HG03196 (cell line): ENCODE measurements around the gene RABGAP1L.
"Not testable (repeated sequence)": the region's sequence is repeated elsewhere in the genome, so short reads cannot be mapped to it uniquely, and the experiment has no call there.

ENCODE experiments used
- ATAC-seq: cut with Tn5 transposase; IDR thresholded peaks from one replicate; pipeline ENCODE4 v1.9.1; 2021; ENCODE audit not compliant: unreplicated experiment

RABGAP1L gene

DNA sequence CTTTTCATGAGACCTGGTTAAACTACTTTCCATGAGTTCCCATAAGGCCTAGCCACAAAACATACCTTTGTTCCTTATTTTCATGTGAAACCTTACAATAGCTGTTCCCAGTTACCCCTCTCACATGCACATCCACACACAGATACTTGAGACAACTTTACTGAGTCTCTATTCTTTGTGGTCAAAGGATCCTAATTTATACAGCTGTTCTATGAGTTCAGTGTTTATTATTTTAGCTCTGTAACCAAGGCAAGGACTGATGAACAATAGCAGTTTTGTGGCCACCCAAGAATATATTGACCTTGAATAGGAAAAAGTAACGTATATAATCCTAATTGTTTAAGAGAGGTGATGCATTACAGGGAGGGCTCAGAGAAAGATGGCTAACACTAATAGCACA, 679.9 kb downstream of the RABGAP1L start:
- no peak for ATAC-seq

DNA sequence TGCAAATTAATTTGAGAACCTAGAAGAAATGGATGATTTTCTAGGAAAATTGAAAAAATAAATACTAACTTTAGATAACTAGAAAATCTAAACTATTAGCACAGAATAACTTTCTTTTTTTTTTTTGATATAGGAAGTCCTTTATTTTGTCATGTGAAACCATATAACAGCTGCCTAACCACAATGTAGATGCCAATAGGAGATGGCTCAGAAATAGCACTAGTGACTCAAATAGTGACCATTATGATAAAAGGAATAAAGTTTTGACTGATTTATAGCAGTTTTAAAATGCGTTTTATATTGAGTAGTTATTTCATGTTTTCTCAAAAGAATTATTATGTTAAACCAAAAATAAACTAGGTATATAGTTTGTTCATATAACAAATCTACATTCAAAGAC, 682.4 kb downstream of the RABGAP1L start:
- ATAC-seq: no peak

GRCh38 chr1:174848593-174849560, 689.6 kb downstream of the RABGAP1L start:
- ATAC-seq: not testable (repeated sequence)

- ATAC-seq: no peak
These were observed 691.4 kb downstream of the RABGAP1L start for GRCh38 chr1:174850726-174851125.

- ATAC-seq: no peak
These were observed 699.0 kb downstream of the RABGAP1L start for GRCh38 chr1:174858301-174858700.

GRCh38 chr1:174870319-174870718, 711.0 kb downstream of the RABGAP1L start:
- no peak for ATAC-seq

GRCh38 chr1:174871886-174872285, 712.6 kb downstream of the RABGAP1L start:
- no peak for ATAC-seq

DNA sequence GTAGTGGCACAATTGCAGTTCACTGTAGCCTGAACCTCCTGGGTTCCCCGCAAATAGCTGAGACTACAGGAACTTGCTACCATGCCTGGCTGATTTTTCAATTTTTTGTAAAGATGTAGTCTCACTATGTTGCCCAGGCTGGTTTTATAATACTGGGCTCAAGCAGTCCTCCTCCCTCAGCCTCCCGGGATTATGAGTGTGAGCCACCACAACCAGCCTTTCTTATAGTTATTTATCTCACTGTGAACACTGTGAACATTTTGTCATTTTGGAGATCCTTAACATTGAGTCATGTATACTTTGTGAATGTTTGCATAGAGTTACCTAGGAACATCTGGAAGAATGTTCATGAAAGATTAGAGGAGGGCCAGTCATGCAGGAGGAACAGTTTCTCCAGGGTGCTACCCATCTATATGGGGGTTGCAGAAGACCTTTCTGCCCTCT, 713.3 kb downstream of the RABGAP1L start:
- ATAC-seq: no peak

DNA sequence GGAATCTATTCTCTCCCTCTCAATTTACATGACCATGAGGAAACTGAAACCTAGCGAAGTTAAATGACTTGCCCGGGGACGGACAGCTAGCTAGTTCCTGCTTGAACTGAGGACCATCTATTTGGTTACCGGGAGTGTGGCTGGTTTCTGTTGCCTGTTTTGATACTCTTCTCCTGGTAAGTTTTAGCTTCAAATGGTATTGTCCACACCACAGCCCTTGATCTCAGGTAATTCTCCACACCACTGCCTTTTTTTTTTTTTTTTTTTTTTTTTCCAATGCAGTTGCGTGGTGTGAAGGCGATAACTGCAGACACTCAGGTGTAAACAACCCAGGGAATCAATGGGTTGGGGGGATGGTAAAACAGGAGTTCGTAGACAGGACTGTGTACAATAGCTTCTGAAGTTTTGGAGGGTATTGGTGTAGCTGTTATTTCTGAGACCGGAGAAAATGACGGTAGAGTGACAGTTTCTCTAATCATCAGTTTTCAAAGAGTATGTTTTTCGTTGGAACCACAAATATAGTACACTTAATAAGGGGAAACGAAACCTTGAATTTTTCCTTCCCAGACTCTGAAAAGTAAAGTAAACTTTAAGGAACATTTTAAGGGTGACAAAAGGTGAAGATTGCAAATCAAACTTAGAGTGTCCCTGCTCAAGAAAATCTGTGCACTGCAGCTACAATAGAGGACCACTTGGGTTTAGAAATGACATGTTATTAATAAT, 715.2 kb downstream of the RABGAP1L start:
- ATAC-seq: peak; percentile 54

DNA sequence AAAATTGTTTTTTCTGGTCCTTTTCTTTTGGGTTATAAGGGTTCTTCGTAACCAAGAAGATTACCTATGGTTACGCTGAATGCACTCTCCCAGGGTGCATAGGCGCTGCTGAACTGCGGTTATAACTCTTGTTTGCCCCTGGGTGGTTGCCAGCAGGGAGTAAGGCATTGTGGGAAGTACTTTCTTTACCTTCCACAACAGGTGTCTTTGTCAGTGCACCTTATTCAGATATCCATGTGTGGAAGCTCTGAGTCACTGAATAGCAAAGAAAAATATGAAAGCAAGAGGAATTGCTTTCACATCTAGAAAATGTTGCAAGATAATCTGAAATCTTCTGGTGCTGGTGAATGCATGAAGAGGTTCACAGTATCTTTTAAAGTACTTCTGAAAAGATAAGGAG, 716.0 kb downstream of the RABGAP1L start:
- no peak for ATAC-seq

GRCh38 chr1:174877208-174877673, 717.9 kb downstream of the RABGAP1L start:
- no peak for ATAC-seq

- ATAC-seq: no peak
These were observed 720.9 kb downstream of the RABGAP1L start for GRCh38 chr1:174880171-174880570.

- ATAC-seq: no peak
These were observed 724.1 kb downstream of the RABGAP1L start for GRCh38 chr1:174883409-174883808.

GRCh38 chr1:174884038-174884437, 724.7 kb downstream of the RABGAP1L start:
- no peak for ATAC-seq

GRCh38 chr1:174884566-174884965, 725.2 kb downstream of the RABGAP1L start:
- no peak for ATAC-seq

DNA sequence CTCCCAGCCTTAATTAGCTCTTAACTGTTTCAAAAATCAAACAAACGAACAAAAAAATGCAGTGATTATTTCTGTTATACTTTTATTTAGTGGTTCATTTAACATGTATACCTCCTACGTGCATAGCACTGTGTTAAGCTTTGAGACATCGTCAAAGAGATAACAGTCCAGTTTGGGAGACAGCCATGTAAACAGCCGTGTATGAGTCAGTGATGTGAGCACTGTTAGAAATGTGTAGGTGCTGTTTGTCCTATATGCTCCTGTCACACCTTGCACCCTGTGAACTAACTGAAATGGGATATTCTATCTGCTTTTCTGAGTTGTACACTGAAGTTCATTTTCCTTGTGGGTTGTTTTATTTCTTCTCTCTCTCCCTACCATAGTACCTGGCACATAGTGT, 730.7 kb downstream of the RABGAP1L start:
- no peak for ATAC-seq

GRCh38 chr1:174892016-174892415, 732.7 kb downstream of the RABGAP1L start:
- no peak for ATAC-seq

DNA sequence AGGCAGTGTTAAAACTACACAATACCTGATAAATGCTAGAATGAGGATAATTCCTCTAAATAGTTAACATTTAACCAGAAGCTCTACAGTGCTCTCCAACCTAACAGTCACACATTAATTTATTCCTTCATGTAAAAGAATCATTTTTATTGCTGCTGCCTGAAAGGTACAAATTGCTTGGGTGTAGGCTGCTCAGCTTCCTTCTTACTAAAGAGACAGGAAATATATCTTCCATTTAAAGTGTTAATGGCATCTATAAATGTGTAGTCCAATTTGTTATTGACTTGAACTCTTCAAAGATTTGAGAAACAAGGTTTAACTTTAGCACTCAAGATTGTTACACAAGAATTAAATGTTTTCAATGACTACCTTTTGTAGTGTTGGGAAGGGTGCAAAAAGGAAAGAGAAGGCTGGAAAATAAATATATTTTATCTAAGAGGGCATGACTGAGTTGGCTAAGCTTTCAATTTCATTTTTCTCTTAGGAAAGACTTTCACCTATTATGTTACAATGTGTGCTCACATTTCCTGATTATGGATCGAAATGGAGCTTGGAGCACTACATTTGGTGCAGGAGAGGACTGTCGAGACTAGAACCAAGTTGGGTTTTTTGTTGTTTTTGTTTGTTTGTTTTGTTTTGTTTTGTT, 734.9 kb downstream of the RABGAP1L start:
- ATAC-seq: no peak

DNA sequence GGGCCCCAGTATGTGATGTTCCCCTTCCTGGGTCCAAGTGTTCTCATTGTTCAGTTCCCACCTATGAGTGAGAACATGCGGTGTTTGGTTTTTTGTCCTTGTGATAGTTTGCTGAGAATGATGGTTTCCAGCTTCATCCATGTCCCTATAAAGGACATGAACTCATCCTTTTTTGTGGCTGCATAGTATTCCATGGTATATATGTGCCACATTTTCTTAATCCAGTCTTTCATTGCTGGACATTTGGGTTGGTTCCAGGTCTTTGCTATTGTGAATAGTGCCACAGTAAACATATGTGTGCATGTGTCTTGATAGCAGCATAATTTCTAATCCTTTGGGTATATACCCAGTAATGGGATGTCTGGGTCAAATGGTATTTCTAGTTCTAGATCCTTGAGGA, 736.3 kb downstream of the RABGAP1L start:
- not testable (repeated sequence) for ATAC-seq

GRCh38 chr1:174898102-174898797, 738.9 kb downstream of the RABGAP1L start:
- ATAC-seq: no peak

GRCh38 chr1:174900317-174900716, 741.0 kb downstream of the RABGAP1L start:
- ATAC-seq: no peak
